ENCODE measurements around the gene IGSF5.
"Not testable (repeated sequence)": the region's sequence is repeated elsewhere in the genome, so short reads cannot be mapped to it uniquely, and the experiment has no call there.

The IGSF5 gene

GRCh38 chr21:39730418-39731157 is 14.4 kb upstream of the IGSF5 start:
- no peak for DNase-seq (ENCODE audit: low read depth in 2 of 2)
- H3K4me3 ChIP-seq (replicated peaks in 1 of 2; ENCODE audit: low read depth in 2 of 2, low read length in 2 of 2), result no peak overlapping the region
- TF ChIP-seq CTCF (IDR thresholded peaks at IDR 0.05; ENCODE audit: low read depth, low read length), result no peak

- TF ChIP-seq CTCF (IDR thresholded peaks at IDR 0.05; ENCODE audit: low read depth, low read length), result no peak
- no peak overlapping the region for H3K4me3 ChIP-seq (replicated peaks in 1 of 2; ENCODE audit: low read depth in 2 of 2, low read length in 2 of 2)
- DNase-seq (ENCODE audit: low read depth in 2 of 2), result no peak
Observed at GRCh38 chr21:39736716-39737115, 8.3 kb upstream of the IGSF5 start.

GRCh38 chr21:39737376-39738000 is 7.5 kb upstream of the IGSF5 start:
- TF ChIP-seq CTCF (IDR thresholded peaks at IDR 0.05; ENCODE audit: low read depth, low read length), result no peak
- no peak for DNase-seq (ENCODE audit: low read depth in 2 of 2)
- no peak overlapping the region for H3K4me3 ChIP-seq (replicated peaks in 1 of 2; ENCODE audit: low read depth in 2 of 2, low read length in 2 of 2)

GRCh38 chr21:39738566-39738965 is 6.4 kb upstream of the IGSF5 start:
- no peak for TF ChIP-seq CTCF (IDR thresholded peaks at IDR 0.05; ENCODE audit: low read depth, low read length)
- H3K4me3 ChIP-seq (replicated peaks in 1 of 2; ENCODE audit: low read depth in 2 of 2, low read length in 2 of 2), result no peak overlapping the region
- no peak for DNase-seq (ENCODE audit: low read depth in 2 of 2)

GRCh38 chr21:39739531-39739930 is 5.5 kb upstream of the IGSF5 start:
- not testable (repeated sequence) for DNase-seq (ENCODE audit: low read depth in 2 of 2); H3K4me3 ChIP-seq (replicated peaks in 1 of 2; ENCODE audit: low read depth in 2 of 2, low read length in 2 of 2)

- DNase-seq (ENCODE audit: low read depth in 2 of 2); H3K4me3 ChIP-seq (replicated peaks in 1 of 2; ENCODE audit: low read depth in 2 of 2, low read length in 2 of 2): not testable (repeated sequence)
Observed at GRCh38 chr21:39742561-39742960, 2.4 kb upstream of the IGSF5 start.

GRCh38 chr21:39745332-39745731 is 349 bp downstream of the IGSF5 start:
- not testable (repeated sequence) for H3K4me3 ChIP-seq (replicated peaks in 1 of 2; ENCODE audit: low read depth in 2 of 2, low read length in 2 of 2); DNase-seq (ENCODE audit: low read depth in 2 of 2)

- no peak overlapping the region for H3K4me3 ChIP-seq (replicated peaks in 1 of 2; ENCODE audit: low read depth in 2 of 2, low read length in 2 of 2)
- TF ChIP-seq CTCF (IDR thresholded peaks at IDR 0.05; ENCODE audit: low read depth, low read length), result no peak
- no peak for DNase-seq (ENCODE audit: low read depth in 2 of 2)
Observed at GRCh38 chr21:39750670-39751069, 5.7 kb downstream of the IGSF5 start.

All from cardiac fibroblast (primary cell).